DOHH2 (cell line): ENCODE data around the gene SH2D5.

Experiments used
- CTCF ChIP-seq: fragments of 200-600 bp; sonication (generic); IDR thresholded peaks from one replicate; pipeline ENCODE4 v1.5.1; 2014; ENCODE audit warnings: antibody characterized with exemption, mild to moderate bottlenecking, low read depth, low read length; ENCODE audit not compliant: poor library complexity, severe bottlenecking
- EZH2phosphoT487 ChIP-seq: fragments of 200-600 bp; sonication (generic); IDR thresholded peaks from 2 replicates; pipeline ENCODE4 v1.6.1; 2017; ENCODE audit warnings: borderline replicate concordance, mild to moderate bottlenecking, antibody characterized with exemption, low read length, moderate library complexity, mixed read lengths

- TF ChIP-seq CTCF (no peak), EZH2phosphoT487 (no peak)
Measured at GRCh38 chr1:20680269-20680668, 52.2 kb downstream of the SH2D5 start.
